Epithelial cell of proximal tubule (primary cell): ENCODE results near the gene ANKRD34A. TPM values are rescaled to one million over a fixed set of nuclear protein-coding genes. Genes with fewer than 3 reads are reported as not detected.

ENCODE experiments used
- DNase-seq: peaks from one replicate; pipeline ENCODE4 v3.0.0-alpha.2; 2011; ENCODE audit warnings: low read depth
- H3K4me3 ChIP-seq: 2 replicates; pipeline ENCODE4 v1.5.1; 2011; ENCODE audit warnings: low read depth, mild to moderate bottlenecking, low read length
- CTCF ChIP-seq: conservative IDR thresholded peaks from 2 replicates; pipeline ENCODE4 v1.5.1; 2012; ENCODE audit warnings: low read depth, mild to moderate bottlenecking, low read length
- total RNA-seq: library from RNA; depleted of rRNA; stranded (reverse); fragments of >200 nt; gene quantifications from 2 replicates; pipeline ENCODE4 v1.2.3, GENCODE V29; 2015

The ANKRD34A gene
- total RNA-seq, 1 donor from 2014 or later, result 0.06 TPM

GRCh38 chr1:145955436-145955835 lies 8.9 kb downstream of the ANKRD34A start:
- no peak for TF ChIP-seq CTCF
- DNase-seq, result no peak
- H3K4me3 ChIP-seq, result peak overlapping the region; percentile 75

- no peak for DNase-seq
- no peak overlapping the region for H3K4me3 ChIP-seq
- no peak for TF ChIP-seq CTCF
Measured at GRCh38 chr1:145953861-145954260, 10.5 kb downstream of the ANKRD34A start.

GRCh38 chr1:145952903-145953302 lies 11.5 kb downstream of the ANKRD34A start:
- no peak overlapping the region for H3K4me3 ChIP-seq
- no peak for TF ChIP-seq CTCF
- no peak for DNase-seq

- DNase-seq, result no peak
- no peak overlapping the region for H3K4me3 ChIP-seq
- TF ChIP-seq CTCF, result no peak
Measured at GRCh38 chr1:145951526-145951925, 12.8 kb downstream of the ANKRD34A start.

GRCh38 chr1:145949219-145949618 lies 15.2 kb downstream of the ANKRD34A start:
- TF ChIP-seq CTCF, result no peak
- H3K4me3 ChIP-seq, result no peak overlapping the region
- DNase-seq, result no peak

GRCh38 chr1:145947551-145947950 lies 16.8 kb downstream of the ANKRD34A start:
- DNase-seq, result no peak
- no peak for TF ChIP-seq CTCF
- H3K4me3 ChIP-seq, result no peak overlapping the region

- TF ChIP-seq CTCF, result no peak
- no peak overlapping the region for H3K4me3 ChIP-seq
- DNase-seq, result no peak
Measured at GRCh38 chr1:145946477-145946986, 17.8 kb downstream of the ANKRD34A start.
